SK-MEL-5 (cell line): ENCODE data around the gene P2RX7. TPM values are rescaled to one million over a fixed set of nuclear protein-coding genes. Genes with fewer than 3 reads are reported as not detected.

Experiments
- DNase-seq: peaks from one replicate; pipeline ENCODE4 v3.0.0-alpha.2; 2016; ENCODE audit warnings: low read depth, low spot score
- in situ Hi-C: cut with HindIII; loops from 2 replicates; pipeline ENCODE4 v1.10.0; 2016; ENCODE audit warnings: low sequenced_read_pairs, high pct_unique_total_duplicates, low pct_unique_long_range_greater_than_20kb
- polyA plus RNA-seq, 2 experiments: library from polyadenylated mRNA; depleted of rRNA; stranded (reverse); fragments of >200 nt; gene quantifications; 2 replicates each; pipeline ENCODE4 v1.2.3, GENCODE V29; 2015
- total RNA-seq: library from RNA; depleted of rRNA; stranded (reverse); fragments of >200 nt; shearing (Covaris generic); gene quantifications from 2 replicates; pipeline ENCODE4 v1.2.3, GENCODE V29; 2014; rRNA removed

The P2RX7 gene
- 41.5 and 46.7 TPM in 2 replicates for total RNA-seq
- polyA plus RNA-seq (2015; cell fraction: cytosol; rRNA removed): 26.8 and 32.3 TPM in 2 replicates
- polyA plus RNA-seq (2015; cell fraction: nucleus; rRNA removed): 27.1 and 37.2 TPM in 2 replicates

DNA sequence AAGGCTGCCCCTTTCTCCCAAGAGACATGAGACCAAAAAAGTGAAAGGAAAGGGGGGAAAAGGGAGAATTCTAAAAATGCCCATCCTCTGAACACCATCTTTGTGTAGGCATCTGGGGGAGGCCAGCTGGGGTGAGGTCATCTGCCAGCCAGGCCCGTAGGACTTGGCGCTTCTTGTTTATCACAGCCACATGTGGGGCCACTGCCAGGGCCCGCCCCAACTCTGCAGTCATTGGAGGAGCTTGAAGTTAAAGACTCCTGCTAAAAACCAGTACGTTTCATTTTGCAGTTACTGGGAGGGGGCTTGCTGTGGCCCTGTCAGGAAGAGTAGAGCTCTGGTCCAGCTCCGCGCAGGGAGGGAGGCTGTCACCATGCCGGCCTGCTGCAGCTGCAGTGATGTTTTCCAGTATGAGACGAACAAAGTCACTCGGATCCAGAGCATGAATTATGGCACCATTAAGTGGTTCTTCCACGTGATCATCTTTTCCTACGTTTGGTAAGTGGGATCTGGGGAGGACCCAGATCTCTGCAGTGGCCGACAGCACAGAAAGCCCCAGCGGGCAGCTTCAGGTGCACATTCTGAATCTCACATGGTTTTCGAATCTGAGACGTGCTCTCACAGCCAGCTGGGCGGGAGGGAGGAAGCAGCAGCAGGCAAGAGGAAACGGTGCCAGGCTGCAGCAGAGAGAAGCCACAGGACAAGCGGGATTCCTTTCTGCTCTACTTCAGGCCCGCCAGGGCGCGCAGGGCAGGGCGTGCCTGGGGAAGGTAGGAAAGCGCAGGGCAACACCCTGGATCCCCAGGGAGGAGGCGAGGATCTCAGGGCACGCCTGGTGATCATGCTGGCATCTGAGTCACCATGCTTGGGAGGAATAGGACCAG is at the start of gene P2RX7:
Gene P2RX7, plus strand, starts transcription at position 276 of the 881 bp plus-strand sequence. Its CDS starts 95 bp downstream, at position 371.
- peak; percentile 92 for DNase-seq
- in situ Hi-C loops: no loop called here

- in situ Hi-C loops: no loop called here
- no peak for DNase-seq
Observed at GRCh38 chr12:121084229-121084628, 48.4 kb upstream of the P2RX7 start.

DNA sequence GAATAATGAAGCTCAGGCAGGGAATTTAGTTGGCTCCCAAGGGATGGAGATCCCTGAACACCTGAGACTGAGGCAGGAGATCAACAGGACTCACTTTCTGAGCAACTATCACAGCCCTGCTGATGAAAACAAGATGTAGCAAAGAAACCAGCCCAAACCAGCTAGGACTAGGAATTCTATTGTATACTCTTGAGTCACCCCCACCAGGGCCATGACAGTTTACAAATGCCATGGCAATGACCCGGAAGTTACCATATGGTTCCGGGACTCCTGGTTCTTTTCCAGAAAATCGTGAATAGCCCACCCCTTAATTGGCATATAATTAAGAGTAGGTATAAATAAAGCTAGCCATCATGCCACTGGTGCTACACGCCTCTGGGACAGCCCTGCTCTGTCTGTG is 47.6 kb upstream of the P2RX7 start:
- no peak for DNase-seq
- in situ Hi-C loops: no loop called here

- no peak for DNase-seq
- in situ Hi-C loops: no loop called here
Observed at GRCh38 chr12:121085506-121086353, 46.9 kb upstream of the P2RX7 start.

DNA sequence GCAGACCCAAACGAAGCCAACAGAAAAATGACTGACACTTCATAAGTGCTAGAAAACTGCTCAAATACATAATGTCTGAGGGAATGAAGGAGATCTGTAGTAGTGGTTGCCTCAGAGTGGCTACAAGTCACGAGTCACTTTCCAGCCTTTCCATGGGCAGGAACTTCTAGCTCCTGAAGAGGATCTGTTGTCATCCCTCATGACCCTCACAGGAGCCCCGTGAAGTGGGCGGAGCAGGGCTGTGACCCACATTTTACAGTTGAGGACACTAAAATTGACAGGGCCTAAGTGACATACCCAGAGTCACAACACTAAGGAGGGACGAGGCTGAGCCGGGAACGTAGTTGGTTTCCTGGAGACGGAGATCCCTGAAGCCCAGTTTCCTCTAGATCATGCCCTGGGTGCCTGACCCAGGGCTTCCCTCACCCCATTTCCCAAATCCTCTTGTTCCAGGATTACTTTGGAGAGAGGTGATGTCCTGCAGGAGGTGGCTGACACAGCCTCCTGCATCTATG is 45.8 kb upstream of the P2RX7 start:
- in situ Hi-C loops: no loop called here
- DNase-seq: no peak

- in situ Hi-C loops: no loop called here
- DNase-seq: no peak
Observed at GRCh38 chr12:121087467-121088194, 45.0 kb upstream of the P2RX7 start.

DNA sequence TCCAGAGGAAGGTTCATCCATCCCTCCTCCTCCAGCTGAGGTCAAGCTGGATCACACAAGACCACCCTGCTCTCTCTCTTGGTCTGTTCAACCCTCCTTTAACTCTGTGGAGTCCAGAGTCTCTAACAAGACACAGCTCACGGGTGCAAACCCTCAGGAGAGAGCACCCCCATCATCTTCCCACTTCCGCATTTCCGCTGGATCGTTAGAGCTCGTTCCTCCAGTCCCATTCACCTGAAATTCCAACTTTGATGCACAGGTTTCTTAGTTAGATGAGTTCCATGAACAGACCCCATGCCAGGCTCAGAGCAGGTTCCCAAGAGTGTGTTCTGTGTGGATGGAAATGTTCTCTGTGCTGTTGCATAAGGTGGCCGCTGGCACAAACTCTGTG is 44.5 kb upstream of the P2RX7 start:
- in situ Hi-C loops: no loop called here
- no peak for DNase-seq

- in situ Hi-C loops: no loop called here
- peak; percentile 39 for DNase-seq
Observed at GRCh38 chr12:121089031-121089812, 43.5 kb upstream of the P2RX7 start.

DNA sequence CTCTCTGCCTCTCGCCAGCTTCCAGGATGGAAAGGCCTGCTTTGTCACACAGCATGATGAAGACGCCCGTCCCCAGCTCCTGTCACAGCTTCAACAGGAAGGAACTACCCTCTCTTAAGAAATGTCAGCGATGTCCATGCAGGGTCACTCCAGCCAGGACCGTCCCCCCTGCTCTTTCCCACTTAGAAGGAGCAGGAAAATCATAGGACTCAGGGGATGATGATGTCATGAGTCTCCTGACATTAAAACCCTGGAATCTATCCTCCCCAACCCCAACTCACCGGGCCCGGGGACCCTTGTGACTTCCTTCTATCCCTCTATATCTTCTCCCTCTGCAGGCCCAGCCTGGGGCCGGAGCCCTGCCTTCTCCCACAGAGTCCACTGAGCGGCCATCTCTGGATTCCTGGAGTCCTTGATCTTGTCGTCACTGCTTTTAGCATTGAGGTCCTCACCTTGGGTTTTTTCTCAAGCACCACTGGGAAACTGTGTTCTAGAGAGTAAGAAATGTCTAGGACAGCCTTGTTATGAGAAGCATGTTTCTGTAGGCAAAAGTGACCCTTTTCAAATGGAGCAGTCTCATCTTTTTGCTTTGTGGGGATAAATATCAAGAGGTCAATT is 42.8 kb upstream of the P2RX7 start:
- in situ Hi-C loops: no loop called here
- DNase-seq: no peak

- in situ Hi-C loops: no loop called here
- no peak for DNase-seq
Observed at GRCh38 chr12:121090586-121091514, 41.8 kb upstream of the P2RX7 start.

DNA sequence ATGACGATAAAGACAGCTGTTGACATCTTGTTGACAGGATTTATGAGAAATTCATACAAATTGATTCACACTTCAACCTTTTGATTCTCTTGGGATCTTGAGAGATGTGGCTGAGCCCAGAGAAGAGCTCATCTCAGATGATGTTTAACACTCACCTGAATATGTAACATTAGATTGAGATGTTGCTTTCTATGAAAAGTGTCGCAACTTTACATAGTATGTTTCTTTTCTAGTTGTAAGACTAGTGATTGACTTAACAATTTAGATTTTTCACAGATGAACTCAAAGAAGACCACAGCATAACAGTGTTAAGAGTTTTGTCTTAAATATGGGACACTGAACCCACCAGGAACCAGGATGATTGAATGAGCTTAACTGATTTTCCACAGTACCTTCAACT is 40.6 kb upstream of the P2RX7 start:
- in situ Hi-C loops: no loop called here

DNA sequence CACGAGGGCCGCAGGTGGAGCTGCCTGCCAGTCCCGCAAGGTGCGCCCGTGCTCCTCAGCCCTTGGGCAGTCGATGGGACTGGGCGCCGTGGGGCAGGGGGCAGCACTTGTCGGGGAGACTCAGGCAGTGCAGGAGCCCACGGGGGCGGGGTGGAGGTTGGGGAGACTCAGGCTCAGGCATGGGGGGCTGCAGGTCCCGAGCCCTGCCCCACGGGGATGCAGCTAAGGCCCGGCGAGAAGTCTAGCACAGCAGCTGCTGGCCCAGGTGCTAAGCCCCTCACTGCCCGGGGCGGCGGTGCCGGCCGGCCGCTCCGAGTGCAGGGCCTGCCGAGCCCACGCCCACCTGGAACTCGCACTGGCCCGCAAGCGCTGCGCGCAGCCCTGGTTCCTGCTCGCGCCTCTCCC is 39.2 kb upstream of the P2RX7 start:
- DNase-seq: no peak
- in situ Hi-C loops: no loop called here

More for the DNA sequence above, 40.6 kb upstream of the P2RX7 start:
- DNase-seq: no peak

DNA sequence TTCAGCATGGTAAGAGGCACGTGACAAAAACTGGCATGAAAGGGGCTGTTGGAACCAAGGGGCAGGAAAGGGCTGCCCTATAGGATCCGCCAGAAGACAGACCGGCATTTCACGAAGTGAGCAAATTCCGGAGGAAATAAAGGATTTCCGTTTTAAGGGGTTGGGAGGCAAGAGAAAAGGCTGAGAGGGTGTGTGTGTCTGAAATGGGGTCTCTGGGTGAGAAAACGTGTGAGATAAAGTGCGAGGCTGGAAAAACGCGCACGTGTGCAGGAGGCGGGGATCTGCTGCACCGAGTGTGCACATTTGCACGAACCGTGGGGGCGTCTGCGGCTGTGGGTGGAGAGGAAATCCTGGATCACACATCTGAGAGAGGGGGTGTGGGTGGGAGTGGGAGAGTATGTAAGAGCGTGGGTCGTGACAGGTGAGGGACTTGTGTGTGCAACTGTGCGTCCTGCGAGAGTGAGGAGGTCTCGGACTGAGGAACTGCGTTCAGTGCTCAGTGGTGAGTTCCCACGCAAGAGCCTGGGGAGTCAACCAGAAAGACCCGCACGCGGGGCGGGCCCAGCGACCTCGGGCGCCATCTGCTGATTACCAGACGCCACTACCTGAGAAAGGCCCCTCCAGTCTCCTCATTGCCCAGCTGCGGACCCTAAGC is 37.0 kb upstream of the P2RX7 start:
- DNase-seq: peak; percentile 89
- in situ Hi-C loops: no loop called here

DNA sequence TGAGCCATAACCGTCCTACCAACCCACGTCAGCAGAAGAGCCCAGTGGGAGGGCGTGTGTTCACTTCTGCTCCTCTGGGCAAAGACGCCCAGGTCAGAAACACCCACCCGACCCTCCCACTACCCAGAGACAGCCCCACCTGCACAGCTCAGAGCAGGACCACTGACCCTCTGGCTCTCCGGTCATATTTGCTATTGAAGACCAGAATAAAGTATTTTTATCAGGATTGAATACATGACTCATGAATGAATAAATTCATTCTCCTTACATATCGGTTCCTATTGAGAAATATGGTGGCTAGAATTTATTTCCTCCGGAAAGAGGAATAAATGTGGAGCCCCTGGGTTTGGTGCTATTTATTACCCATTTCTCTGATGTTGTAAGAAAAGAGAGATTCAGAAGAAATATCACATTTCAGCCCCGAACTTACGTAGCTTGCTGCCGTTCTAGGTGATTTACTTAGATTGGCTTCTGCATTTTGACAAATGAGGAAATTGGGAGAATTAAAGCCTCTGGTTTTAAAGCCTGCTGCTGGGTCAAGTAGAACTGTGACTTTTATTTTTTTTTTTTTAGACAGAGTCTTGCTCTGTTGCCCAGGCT is 36.4 kb upstream of the P2RX7 start:
- in situ Hi-C loops: no loop called here
- DNase-seq: no peak

DNA sequence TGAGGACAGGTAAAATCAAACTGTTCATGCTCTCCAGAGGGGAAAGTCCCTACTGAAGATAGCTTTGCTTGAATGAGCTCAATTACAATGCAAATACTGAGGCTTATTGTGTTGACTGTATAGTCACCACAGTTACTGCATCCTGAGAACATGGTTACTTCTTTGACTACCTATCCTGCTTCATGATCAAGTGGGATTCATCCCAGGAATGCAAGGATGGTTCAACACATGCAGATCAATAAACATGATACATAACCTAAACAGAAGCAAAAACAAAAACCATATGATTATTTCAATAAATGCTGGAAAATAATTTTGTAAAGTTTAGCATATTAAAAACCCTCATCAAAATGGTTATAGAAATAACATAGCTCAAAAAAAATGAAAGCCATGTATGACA is 32.9 kb upstream of the P2RX7 start:
- no peak for DNase-seq
- in situ Hi-C loops: no loop called here
